GM19238 (cell line): ENCODE measurements around the gene PKD1L1.
"Not testable (repeated sequence)": the region's sequence is repeated elsewhere in the genome, so short reads cannot be mapped to it uniquely, and the experiment has no call there.

ENCODE experiments used
- DNase-seq: peaks from one replicate; pipeline ENCODE4 v3.0.0; 2011; ENCODE audit warnings: low spot score; ENCODE audit not compliant: insufficient read length

The PKD1L1 gene

GRCh38 chr7:47965456-47965855, 17.2 kb upstream of the PKD1L1 start:
- DNase-seq: no peak

DNA sequence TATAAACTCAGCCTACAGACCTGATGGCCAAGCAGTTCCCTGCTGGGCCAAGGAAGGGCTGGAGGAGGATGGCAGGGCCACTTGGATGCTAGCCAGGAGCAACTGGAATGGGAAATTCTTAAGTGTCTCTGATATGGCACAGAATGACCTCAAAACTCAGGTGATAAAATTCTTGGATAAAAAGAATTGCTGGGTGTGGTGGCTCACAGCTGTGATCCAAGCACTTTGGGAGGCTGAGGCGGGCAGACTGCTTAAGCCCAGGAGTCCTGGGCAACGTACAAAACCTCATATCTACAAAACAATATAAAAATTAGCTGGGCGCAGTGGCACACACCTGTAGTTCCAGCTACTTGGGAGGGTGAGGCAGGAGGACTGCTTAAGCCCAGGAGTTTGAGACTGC, 14.0 kb upstream of the PKD1L1 start:
- no peak for DNase-seq

- DNase-seq: no peak
These were observed 8.9 kb upstream of the PKD1L1 start for GRCh38 chr7:47957156-47957555.

- DNase-seq: no peak
These were observed 8.0 kb upstream of the PKD1L1 start for GRCh38 chr7:47956220-47956619.

- no peak for DNase-seq
These were observed 6.1 kb upstream of the PKD1L1 start for GRCh38 chr7:47954231-47954911.

DNA sequence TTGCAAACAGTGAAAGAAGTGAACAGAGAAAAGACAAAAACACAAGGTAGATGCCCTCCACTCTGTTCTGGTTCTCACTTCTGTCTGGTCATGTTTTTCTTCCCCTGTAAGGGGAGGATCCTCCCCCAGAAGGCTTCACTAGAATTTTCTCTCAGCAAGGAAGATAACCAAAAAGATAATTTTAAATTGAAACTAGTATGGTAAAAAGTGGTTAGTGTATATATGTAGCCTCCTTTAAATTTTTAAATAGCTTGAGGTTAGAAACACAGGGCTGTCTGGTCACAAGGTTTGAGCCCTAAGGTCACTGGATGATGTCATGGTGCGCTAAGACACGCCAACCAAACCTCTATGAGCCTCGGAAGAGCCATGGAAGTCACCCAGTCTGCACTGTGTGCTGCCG, 5.6 kb upstream of the PKD1L1 start:
- DNase-seq: no peak

DNA sequence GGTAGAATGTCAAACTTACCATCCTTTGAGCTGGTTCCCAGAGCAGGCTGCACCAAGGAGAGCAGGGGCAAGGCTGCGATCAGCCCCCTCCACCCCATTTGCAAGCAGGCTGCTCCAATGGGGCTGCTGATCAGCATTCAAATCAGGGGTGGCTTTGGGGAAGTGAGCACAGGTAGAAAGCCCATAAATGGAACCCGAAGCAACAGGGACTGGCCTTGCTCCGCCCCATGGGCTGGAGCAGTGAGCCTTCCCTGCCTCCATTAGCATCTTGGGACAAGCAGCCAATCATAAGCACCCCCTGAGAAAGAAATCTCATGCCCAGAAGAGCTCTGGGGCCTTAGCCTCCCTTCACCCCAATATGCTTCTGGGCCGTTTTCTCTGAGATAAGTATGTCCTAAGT, 4.0 kb upstream of the PKD1L1 start:
- DNase-seq: no peak

DNA sequence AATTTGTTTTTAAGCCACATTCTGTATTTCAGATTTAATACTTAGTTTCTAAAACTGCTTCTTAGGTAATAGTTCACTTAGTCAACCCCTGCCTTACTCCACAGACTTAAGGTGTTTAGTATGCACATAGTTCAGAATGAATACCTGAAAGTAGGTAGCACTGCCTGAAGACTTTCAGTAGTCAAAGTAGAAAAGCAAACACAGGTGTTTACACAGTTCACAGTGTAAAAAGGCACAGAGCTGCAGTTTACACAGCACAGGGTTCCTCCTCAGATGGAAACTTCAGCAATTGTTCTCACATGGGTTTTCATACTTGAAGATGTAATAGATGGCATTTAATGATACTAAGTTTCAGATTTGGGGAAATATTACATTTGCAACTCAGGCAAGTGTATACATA, 3.1 kb upstream of the PKD1L1 start:
- no peak for DNase-seq

DNA sequence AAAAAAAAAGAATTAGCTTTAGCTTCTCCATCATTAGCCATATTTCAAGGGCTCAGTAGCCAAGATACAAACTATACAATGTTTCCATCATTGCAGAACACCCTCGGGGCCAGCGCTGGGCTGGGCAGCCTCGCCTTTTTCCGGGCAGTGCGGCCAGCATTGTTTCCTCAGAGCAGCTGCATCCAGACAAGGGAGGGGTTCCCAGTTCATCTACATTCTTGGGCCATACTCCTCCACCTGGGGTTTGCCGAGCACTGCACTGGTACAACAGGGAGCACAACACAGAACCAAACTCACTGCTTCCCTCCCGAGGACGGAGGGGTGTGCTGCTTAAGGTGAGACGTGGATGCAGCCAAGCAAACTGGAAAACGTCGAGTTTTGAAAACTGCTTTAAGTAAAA, 2.4 kb upstream of the PKD1L1 start:
- DNase-seq: no peak

DNA sequence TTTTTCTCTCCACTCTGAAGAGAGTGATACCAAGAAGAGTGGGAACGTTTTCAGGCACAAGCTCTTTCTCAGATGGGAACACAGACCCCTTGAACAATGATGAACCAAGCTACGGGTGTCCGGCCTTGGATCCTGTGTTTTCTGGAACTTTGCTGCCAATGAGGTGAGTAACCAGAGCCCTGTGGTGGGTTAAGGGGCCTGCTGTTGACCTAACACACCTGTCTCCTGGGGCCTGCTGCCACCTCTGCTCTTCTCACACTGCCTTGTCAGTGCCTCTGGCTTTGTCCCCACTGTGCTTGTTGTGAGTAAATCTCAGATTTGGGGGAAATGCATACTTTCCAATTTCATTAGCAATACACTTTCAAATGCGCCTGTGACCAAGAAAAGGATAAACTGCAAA, 1.4 kb upstream of the PKD1L1 start:
- DNase-seq: no peak

- no peak for DNase-seq
These were observed 914 bp downstream of the PKD1L1 start for GRCh38 chr7:47947355-47947749.

GRCh38 chr7:47946581-47947354, 1.5 kb downstream of the PKD1L1 start:
- no peak for DNase-seq

DNA sequence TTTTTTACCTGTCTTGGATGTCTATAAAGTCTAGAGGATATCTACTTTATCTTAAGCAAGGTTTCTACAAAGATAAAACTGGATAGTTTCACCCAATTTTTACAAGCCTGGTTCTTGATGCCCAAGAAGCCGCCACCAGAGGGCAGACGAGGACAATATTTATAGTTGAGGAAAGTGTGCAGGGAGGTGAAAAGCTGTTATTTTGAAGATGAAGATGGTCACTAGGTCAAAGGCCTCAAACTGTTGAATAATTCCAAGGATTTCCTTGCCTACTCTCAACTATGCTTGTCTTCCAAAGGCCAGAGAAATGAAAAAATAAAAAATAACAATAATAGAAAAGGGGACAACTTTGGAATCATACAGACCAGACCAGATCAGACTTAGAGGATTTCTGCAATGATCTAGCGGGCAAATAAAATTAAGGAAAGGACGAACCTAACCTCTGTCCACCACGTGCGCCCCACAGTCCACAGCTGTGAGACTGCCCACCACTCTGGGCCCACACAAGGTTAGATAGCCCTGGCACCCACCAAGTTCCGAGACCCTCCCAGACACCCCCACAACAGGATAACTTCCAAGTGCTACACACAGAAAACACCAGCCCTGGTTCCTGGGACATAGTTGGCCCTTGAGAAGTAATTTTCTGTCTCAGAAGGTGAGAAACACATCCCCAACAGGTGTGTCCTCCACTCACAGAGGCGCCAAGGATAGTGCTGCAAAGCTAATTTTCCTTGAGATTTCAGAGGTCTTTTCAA, 2.8 kb downstream of the PKD1L1 start:
- DNase-seq: peak; percentile 40

GRCh38 chr7:47944536-47945260, 3.6 kb downstream of the PKD1L1 start:
- no peak for DNase-seq

- no peak for DNase-seq
These were observed 4.4 kb downstream of the PKD1L1 start for GRCh38 chr7:47943676-47944474.

GRCh38 chr7:47942651-47943050, 5.6 kb downstream of the PKD1L1 start:
- DNase-seq: not testable (repeated sequence)

DNA sequence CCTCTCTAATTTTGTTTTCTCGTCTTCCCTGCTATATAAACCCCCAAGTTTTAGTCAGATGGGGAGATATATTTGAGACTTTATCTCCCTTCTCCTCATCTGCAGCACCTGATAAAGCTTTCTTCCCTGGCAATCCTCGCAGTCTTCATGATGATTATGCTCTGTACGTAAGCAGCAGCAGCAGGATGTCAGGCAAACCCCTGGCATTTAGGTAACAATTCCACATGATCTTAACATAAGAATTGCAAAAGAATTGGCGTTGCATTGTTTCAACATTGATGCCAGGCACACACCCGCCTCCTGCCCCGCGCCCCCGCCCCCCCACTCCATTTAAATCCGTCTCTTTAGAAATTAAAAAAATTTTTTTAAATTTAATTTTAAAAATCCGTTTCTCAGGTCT, 6.1 kb downstream of the PKD1L1 start:
- DNase-seq: no peak

GRCh38 chr7:47941136-47941844, 7.0 kb downstream of the PKD1L1 start:
- no peak for DNase-seq

- DNase-seq: no peak
These were observed 7.9 kb downstream of the PKD1L1 start for GRCh38 chr7:47940088-47941013.
